Gastroesophageal sphincter (tissue), 4 donors: ENCODE measurements around the gene SMIM14. TPM values are rescaled to one million over a fixed set of nuclear protein-coding genes. Genes with fewer than 3 reads are reported as not detected.

Experiments
- ATAC-seq: fragments of 150-250 bp; one replicate; pipeline ENCODE4 v1.9.1; 2016; ENCODE audit warnings: mild to moderate bottlenecking, moderate library complexity
- H3K27ac ChIP-seq, 4 donors: fragments of 200-600 bp; sonication (generic) in 3 of 4; 1 replicate in 3 of 4; 2 replicates in 1 of 4; pipeline ENCODE4 v1.5.1; 2016 to 2019
- H3K27me3 ChIP-seq: fragments of 200-600 bp; sonication (generic); one replicate; pipeline ENCODE4 v1.5.1; 2019
- H3K36me3 ChIP-seq, 2 donors: fragments of 200-600 bp; sonication (generic); one replicate each; pipeline ENCODE4 v1.5.1; 2019; ENCODE audit warnings: control low read depth in 1 of 2
- H3K4me1 ChIP-seq, 3 donors: fragments of 200-600 bp; sonication (generic); 1 replicate in 2 of 3; 2 replicates in 1 of 3; pipeline ENCODE4 v1.5.1; 2016 to 2019; ENCODE audit warnings: control low read depth in 2 of 3
- H3K4me3 ChIP-seq, 2 donors: fragments of 200-600 bp; sonication (generic); one replicate each; pipeline ENCODE4 v1.5.1; 2019; ENCODE audit warnings: mild to moderate bottlenecking in 1 of 2, moderate library complexity in 1 of 2
- H3K9me3 ChIP-seq, 3 donors: fragments of 200-600 bp; sonication (generic); one replicate each; pipeline ENCODE4 v1.5.1; 2017 to 2019; ENCODE audit warnings: control low read depth in 2 of 3
- EP300 ChIP-seq: sonication (generic); formaldehyde crosslinking; IDR thresholded peaks from one replicate; pipeline ENCODE4 v1.6.1; 2017; ENCODE audit warnings: antibody characterized with exemption, mild to moderate bottlenecking
- POLR2A ChIP-seq, 2 donors: fragments of 450-650 bp; IDR thresholded peaks; one replicate each; pipeline ENCODE4 v1.6.1; 2017; ENCODE audit warnings: antibody characterized with exemption in 2 of 2, mild to moderate bottlenecking in 2 of 2, moderate library complexity in 1 of 2
- POLR2AphosphoS5 ChIP-seq: sonication (generic); formaldehyde crosslinking; IDR thresholded peaks from one replicate; pipeline ENCODE4 v1.6.1; 2017; ENCODE audit warnings: antibody characterized with exemption
- WGBS, 2 donors: methylation state at CpG; one replicate each; pipeline ENCODE4 v1.1.5; 2018; ENCODE audit warnings: low coverage in 1 of 2; 5-methylcytosine and 5-hydroxymethylcytosine counted together
- total RNA-seq, 4 donors: library from RNA; depleted of rRNA; stranded (reverse); fragments of >200 nt; gene quantifications; one replicate each; pipeline ENCODE4 v1.1.0, GENCODE V29; 2016
- TF ChIP-seq, protein P1 (sequence below), 4 experiments: fragments of 200-600 bp in 2 of 4; fragments of 450-650 bp in 2 of 4; sonication (generic) in 1 of 4; IDR thresholded peaks; one replicate each; pipeline ENCODE4 v1.5.1; 2017 to 2019; ENCODE audit warnings: antibody characterized with exemption in 4 of 4, mild to moderate bottlenecking in 2 of 4, moderate library complexity in 2 of 4

SMIM14 gene
- total RNA-seq, 4 donors from 2014 or later, result 32.9 to 70.4 (median 41.3) TPM

DNA sequence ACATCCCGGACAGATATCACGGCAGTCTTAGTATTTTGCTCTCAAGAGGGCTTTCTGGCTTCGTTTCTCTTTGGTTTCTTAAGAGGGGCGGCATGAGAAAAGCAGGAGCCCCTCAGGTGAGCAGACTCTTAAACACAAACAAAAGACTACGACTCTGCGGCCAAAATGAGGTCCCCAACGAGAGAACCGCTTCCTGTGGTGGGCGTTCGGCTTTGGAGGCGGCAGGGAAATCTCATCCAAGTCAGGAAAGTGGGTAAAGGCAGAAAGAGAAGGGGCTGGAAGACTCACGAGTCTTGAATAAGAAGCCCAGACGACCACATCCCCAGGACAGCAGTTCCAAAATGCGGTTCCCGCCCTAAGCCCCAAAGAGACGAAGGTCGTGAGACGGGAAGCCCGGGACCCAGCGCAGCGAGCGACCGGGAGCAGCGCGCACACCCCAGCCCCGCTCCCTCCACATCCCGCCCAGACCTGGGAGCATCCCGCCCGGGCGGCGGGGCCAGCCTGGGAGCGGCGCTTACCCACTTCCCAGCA is 111.8 kb downstream of the SMIM14 start:
- ATAC-seq, result peak; percentile 59
- H3K4me1 ChIP-seq, result peaks cover 0 to 34% (median 8%) of the 10 kb centered on the region in 3 donors
- no peak for TF ChIP-seq POLR2AphosphoS5
- no peak for TF ChIP-seq EP300
- H3K9me3 ChIP-seq, result no peaks in the 10 kb centered on the region
- peak overlapping the region; percentile 47 to 87 for H3K4me3 ChIP-seq
- 0% methylated on average over 1 to 14 of the region's 33 CpGs for whole genome bisulfite sequencing, 2 donors
- peak overlapping the region; percentile 70 to 99 (median 95) for H3K27ac ChIP-seq
- H3K36me3 ChIP-seq, result peaks cover 0 to 6% of the 10 kb centered on the region in 2 donors
- no peaks in the 10 kb centered on the region for H3K27me3 ChIP-seq

DNA sequence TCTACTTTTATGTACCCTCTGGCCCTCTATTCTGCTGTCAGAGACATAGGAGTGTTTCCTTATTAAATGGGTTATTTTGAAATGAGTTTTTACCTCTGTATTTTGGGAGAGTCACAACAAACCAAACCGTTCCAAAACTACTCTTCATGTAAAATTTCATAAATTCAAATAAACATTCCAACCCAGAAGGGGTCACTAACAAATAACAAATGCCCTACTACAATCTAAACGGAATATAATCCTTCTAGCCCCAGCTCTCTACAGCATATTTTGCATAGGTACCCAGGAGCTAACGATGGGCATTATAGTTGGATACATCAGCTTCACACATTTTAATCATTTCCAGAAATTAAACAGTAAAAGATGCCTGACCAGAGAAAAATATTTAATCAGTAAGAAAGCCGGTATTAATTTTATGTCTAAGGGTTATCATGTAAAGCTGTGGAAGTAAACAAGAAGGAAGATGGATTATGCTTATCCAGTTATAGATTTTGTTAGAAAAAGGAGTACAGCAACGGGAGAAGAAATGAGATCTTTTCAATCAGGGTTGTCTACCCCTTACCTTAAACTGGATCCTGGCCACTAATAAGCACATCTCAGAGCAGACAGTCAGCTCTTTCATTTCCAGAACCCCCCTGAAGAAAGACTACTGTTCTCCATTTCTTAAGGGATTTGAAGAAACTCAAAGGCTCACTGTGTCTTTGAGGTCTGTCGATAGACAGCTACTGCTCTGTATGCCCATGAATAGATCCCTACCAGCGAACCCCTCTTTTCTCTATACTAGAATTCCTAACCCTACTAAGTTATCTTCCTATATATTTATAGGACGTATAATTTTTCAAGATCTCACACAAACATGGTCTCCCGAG is 112.6 kb downstream of the SMIM14 start:
- 8% methylated on average over 9 of the region's 9 CpGs for WGBS, 2 donors
- H3K9me3 ChIP-seq, result no peaks in the 10 kb centered on the region
- H3K36me3 ChIP-seq, result no peaks in the 10 kb centered on the region
- TF ChIP-seq, protein P1, sequence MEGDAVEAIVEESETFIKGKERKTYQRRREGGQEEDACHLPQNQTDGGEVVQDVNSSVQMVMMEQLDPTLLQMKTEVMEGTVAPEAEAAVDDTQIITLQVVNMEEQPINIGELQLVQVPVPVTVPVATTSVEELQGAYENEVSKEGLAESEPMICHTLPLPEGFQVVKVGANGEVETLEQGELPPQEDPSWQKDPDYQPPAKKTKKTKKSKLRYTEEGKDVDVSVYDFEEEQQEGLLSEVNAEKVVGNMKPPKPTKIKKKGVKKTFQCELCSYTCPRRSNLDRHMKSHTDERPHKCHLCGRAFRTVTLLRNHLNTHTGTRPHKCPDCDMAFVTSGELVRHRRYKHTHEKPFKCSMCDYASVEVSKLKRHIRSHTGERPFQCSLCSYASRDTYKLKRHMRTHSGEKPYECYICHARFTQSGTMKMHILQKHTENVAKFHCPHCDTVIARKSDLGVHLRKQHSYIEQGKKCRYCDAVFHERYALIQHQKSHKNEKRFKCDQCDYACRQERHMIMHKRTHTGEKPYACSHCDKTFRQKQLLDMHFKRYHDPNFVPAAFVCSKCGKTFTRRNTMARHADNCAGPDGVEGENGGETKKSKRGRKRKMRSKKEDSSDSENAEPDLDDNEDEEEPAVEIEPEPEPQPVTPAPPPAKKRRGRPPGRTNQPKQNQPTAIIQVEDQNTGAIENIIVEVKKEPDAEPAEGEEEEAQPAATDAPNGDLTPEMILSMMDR (IDR thresholded peaks at IDR 0.05), result no peak
- no peak for TF ChIP-seq POLR2AphosphoS5
- no peak for TF ChIP-seq POLR2A (IDR thresholded peaks at IDR 0.05)
- TF ChIP-seq EP300, result no peak
- H3K4me3 ChIP-seq, result peak overlapping the region; percentile 47 to 87
- peaks cover 0 to 40% (median 8%) of the 10 kb centered on the region in 3 donors for H3K4me1 ChIP-seq
- H3K27me3 ChIP-seq, result no peaks in the 10 kb centered on the region
- no peak for ATAC-seq
- H3K27ac ChIP-seq, result peak overlapping the region; percentile 70 to 99 (median 95)

DNA sequence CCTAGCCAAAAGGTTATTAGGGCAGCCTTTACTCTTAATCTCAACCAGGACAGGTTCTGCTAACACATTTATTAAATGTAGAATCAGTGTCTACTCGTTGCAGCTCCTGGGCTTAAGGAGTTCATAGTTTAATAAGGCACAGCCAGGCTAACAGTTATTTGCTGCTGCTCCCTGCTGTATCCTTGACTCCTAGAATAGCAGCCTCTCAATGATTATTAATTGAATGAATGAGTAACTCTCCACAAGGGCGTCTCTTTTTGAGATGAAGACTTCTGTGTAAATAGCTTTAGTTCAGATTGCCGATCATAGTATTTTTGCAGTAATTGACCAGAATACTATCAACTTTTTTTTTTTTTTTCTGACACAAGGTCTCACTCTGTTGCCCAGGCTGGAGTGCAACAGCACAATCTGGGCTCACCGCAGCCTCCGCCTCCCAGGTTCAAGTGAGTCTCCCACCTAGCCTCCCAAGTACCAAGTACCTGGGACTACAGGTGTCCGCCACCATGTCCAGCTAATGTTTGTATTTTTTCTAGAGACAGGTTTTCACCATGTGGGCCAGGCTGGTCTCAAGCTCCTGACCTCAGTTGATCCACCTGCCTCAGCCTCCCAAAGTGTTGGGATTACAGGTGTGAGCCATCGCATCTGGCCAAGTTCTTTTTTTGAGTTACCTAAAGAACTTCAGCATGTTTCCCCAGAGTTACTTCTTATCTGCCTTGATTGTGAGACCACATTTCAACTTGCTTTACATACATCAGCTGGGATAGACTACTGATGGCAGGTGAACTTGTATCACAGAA is 114.3 kb downstream of the SMIM14 start:
- Histone ChIP-seq H3K36me3 (peaks cover 0 to 14% of the 10 kb centered on the region in 2 donors), H3K27ac (no peak overlapping the region), H3K4me3 (no peak overlapping the region), H3K4me1 (peaks cover 0 to 40% (median 8%) of the 10 kb centered on the region in 3 donors), H3K27me3 (no peaks in the 10 kb centered on the region), H3K9me3 (no peaks in the 10 kb centered on the region)
- no peak for ATAC-seq
- TF ChIP-seq EP300 (no peak), POLR2A (IDR thresholded peaks at IDR 0.05) (no peak)
- TF ChIP-seq, protein P1 (IDR thresholded peaks at IDR 0.05), result no peak
- WGBS, 2 donors, result 72 to 88% methylated on average over 5 to 7 of the region's 7 CpGs

DNA sequence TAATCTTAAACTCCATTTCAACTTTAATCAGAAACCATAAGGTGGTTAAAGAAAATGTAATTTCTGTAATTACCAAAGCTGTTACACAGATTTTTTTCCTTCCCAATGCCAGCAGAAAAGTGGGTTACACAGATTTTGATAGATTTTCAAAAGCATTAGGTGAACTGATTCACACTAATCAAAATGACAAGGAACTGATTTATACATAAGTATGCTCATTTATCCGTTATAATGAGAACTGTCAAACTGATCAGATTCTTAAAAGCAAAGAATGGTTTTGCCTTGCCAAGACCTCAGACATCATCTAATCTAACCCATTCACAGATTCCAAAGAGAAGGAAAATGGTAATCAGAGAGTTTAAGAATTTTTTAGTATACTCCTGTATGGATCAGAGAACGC is 116.6 kb downstream of the SMIM14 start:
- no peaks in the 10 kb centered on the region for H3K27me3 ChIP-seq
- H3K9me3 ChIP-seq, result no peaks in the 10 kb centered on the region
- TF ChIP-seq POLR2A (IDR thresholded peaks at IDR 0.05), result no peak
- no peak for TF ChIP-seq EP300
- TF ChIP-seq, protein P1 (IDR thresholded peaks at IDR 0.05), result no peak
- TF ChIP-seq POLR2AphosphoS5, result no peak
- ATAC-seq, result no peak
- H3K36me3 ChIP-seq, result peaks cover 0 to 37% of the 10 kb centered on the region in 2 donors
- H3K4me3 ChIP-seq, result no peak overlapping the region
- peaks cover 0 to 27% (median 0%) of the 10 kb centered on the region in 3 donors for H3K4me1 ChIP-seq
- 62 to 72% methylated on average over 2 of the region's 2 CpGs for WGBS, 2 donors
- no peak overlapping the region for H3K27ac ChIP-seq

DNA sequence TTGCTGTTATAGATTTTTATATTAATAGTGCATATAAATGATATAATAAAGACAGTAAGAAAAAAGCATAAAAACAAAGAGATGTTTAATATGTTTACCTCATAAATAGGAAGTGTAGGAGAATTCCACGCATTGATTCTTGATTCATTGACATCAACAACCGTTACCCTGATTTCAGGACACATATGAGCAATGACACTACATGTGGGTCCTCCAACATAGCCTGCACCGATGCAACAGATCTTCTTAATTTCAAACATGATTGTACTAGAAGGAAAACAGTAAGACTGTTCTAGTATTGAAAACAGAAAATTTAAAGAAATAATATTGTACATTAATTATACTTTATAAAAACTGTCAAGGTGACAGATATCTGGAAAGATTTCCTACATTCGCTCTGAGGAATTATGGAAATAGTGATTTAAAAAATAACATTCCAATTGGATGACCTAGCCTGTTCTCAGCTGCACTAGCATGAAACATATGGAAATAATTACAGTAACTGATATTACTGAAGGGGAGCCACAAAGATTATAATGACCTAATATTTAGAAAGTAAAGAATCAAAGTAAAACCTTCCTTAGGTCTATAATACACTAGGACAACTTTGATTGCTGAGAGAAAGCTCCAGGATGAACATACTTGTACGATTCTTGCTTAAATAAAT is 117.3 kb downstream of the SMIM14 start:
- TF ChIP-seq EP300 (no peak), POLR2AphosphoS5 (no peak), POLR2A (IDR thresholded peaks at IDR 0.05) (no peak)
- TF ChIP-seq, protein P1 (IDR thresholded peaks at IDR 0.05), result no peak
- no peak for ATAC-seq
- Histone ChIP-seq H3K27me3 (no peaks in the 10 kb centered on the region), H3K4me3 (no peak overlapping the region), H3K9me3 (no peaks in the 10 kb centered on the region), H3K36me3 (peaks cover 0 to 38% of the 10 kb centered on the region in 2 donors), H3K27ac (no peak overlapping the region), H3K4me1 (peaks cover 0 to 26% (median 0%) of the 10 kb centered on the region in 3 donors)
- WGBS, 2 donors, result 53 to 56% methylated on average over 5 of the region's 5 CpGs
